ENCODE results near the gene CORIN.

CORIN gene

DNA sequence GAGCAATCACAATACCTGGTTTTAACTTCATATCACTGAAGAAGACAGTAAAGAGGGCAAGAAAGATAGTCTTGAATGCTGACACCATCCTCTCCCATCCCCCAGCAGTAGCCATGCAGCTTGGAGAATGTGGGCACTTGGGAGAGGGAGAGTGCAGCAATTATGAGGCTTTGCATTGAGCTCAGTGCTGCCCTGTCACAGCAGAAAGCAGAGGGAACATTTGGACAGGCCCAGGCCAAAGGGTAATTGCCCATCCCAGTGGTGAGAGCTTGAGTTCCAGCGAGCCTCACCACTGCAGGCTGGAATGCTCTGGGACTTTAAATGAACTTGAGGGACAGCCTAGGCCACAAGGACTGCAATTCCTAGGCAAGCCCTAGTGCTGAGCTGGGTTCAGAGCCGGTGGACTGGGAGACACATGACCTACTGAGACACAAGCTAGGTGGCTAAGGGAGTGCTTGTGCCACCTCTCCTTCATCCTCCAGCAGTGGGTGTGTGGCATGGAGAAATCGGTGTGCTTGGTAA lies 36.3 kb downstream of the CORIN start:
- Histone ChIP-seq H3F3A (ENCODE audit: low read depth) (no peaks in the 10 kb centered on the region), H3K36me3 (ENCODE audit: insufficient read depth, low read length) (no peaks in the 10 kb centered on the region), H3K4me3 (ENCODE audit: low read length, poor library complexity, severe bottlenecking) (no peak overlapping the region), H3K9me2 (replicated peaks; ENCODE audit: low read depth, low read length) (no peaks in the 10 kb centered on the region), H3K4me2 (ENCODE audit: low read depth, low read length, poor library complexity, severe bottlenecking) (no peak overlapping the region), H3K79me2 (ENCODE audit: insufficient read depth, low read length) (no peaks in the 10 kb centered on the region), H4K20me1 (ENCODE audit: insufficient read depth, low read length, poor library complexity, severe bottlenecking) (no peaks in the 10 kb centered on the region), H3K4me1 (ENCODE audit: insufficient read depth, low read length, poor library complexity, severe bottlenecking) (no peaks in the 10 kb centered on the region), H3K27me3 (ENCODE audit: insufficient read depth, low read length, poor library complexity, severe bottlenecking) (no peaks in the 10 kb centered on the region), H3K9me3 (ENCODE audit: insufficient read depth, low read depth, low read length) (no peaks in the 10 kb centered on the region), H2AFZ (ENCODE audit: low read length) (no peak overlapping the region), H3K9ac (ENCODE audit: low read depth, low read length, poor library complexity, severe bottlenecking) (no peak overlapping the region)
- no peak for TF ChIP-seq EZH2phosphoT487 (IDR thresholded peaks at IDR 0.05; ENCODE audit: borderline replicate concordance)

GRCh38 chr4:47798165-47798564 lies 39.7 kb downstream of the CORIN start:
- Histone ChIP-seq H3K9ac (ENCODE audit: low read depth, low read length, poor library complexity, severe bottlenecking) (no peak overlapping the region), H3F3A (ENCODE audit: low read depth) (no peaks in the 10 kb centered on the region), H3K4me1 (ENCODE audit: insufficient read depth, low read length, poor library complexity, severe bottlenecking) (no peaks in the 10 kb centered on the region), H3K9me3 (ENCODE audit: insufficient read depth, low read depth, low read length) (no peaks in the 10 kb centered on the region), H3K79me2 (ENCODE audit: insufficient read depth, low read length) (no peaks in the 10 kb centered on the region), H3K27me3 (ENCODE audit: insufficient read depth, low read length, poor library complexity, severe bottlenecking) (no peaks in the 10 kb centered on the region), H3K4me3 (ENCODE audit: low read length, poor library complexity, severe bottlenecking) (no peak overlapping the region), H3K9me2 (replicated peaks; ENCODE audit: low read depth, low read length) (no peaks in the 10 kb centered on the region), H3K36me3 (ENCODE audit: insufficient read depth, low read length) (no peaks in the 10 kb centered on the region), H4K20me1 (ENCODE audit: insufficient read depth, low read length, poor library complexity, severe bottlenecking) (no peaks in the 10 kb centered on the region), H3K4me2 (ENCODE audit: low read depth, low read length, poor library complexity, severe bottlenecking) (no peak overlapping the region), H2AFZ (ENCODE audit: low read length) (no peak overlapping the region)
- no peak for TF ChIP-seq EZH2phosphoT487 (IDR thresholded peaks at IDR 0.05; ENCODE audit: borderline replicate concordance)
- TF ChIP-seq, protein P1, sequence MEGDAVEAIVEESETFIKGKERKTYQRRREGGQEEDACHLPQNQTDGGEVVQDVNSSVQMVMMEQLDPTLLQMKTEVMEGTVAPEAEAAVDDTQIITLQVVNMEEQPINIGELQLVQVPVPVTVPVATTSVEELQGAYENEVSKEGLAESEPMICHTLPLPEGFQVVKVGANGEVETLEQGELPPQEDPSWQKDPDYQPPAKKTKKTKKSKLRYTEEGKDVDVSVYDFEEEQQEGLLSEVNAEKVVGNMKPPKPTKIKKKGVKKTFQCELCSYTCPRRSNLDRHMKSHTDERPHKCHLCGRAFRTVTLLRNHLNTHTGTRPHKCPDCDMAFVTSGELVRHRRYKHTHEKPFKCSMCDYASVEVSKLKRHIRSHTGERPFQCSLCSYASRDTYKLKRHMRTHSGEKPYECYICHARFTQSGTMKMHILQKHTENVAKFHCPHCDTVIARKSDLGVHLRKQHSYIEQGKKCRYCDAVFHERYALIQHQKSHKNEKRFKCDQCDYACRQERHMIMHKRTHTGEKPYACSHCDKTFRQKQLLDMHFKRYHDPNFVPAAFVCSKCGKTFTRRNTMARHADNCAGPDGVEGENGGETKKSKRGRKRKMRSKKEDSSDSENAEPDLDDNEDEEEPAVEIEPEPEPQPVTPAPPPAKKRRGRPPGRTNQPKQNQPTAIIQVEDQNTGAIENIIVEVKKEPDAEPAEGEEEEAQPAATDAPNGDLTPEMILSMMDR (conservative IDR thresholded peaks at IDR 0.05; ENCODE audit: low read length) = no peak

- Histone ChIP-seq H3K27me3 (ENCODE audit: insufficient read depth, low read length, poor library complexity, severe bottlenecking) (no peaks in the 10 kb centered on the region), H3K36me3 (ENCODE audit: insufficient read depth, low read length) (no peaks in the 10 kb centered on the region), H3K4me1 (ENCODE audit: insufficient read depth, low read length, poor library complexity, severe bottlenecking) (no peaks in the 10 kb centered on the region), H3K79me2 (ENCODE audit: insufficient read depth, low read length) (no peaks in the 10 kb centered on the region), H3K4me2 (ENCODE audit: low read depth, low read length, poor library complexity, severe bottlenecking) (no peak overlapping the region), H3F3A (ENCODE audit: low read depth) (no peaks in the 10 kb centered on the region), H3K4me3 (ENCODE audit: low read length, poor library complexity, severe bottlenecking) (no peak overlapping the region), H4K20me1 (ENCODE audit: insufficient read depth, low read length, poor library complexity, severe bottlenecking) (no peaks in the 10 kb centered on the region), H3K9ac (ENCODE audit: low read depth, low read length, poor library complexity, severe bottlenecking) (no peak overlapping the region), H3K9me3 (ENCODE audit: insufficient read depth, low read depth, low read length) (no peaks in the 10 kb centered on the region), H2AFZ (ENCODE audit: low read length) (no peak overlapping the region), H3K9me2 (replicated peaks; ENCODE audit: low read depth, low read length) (no peaks in the 10 kb centered on the region)
- no peak for TF ChIP-seq EZH2phosphoT487 (IDR thresholded peaks at IDR 0.05; ENCODE audit: borderline replicate concordance)
- TF ChIP-seq, protein P1 (conservative IDR thresholded peaks at IDR 0.05; ENCODE audit: low read length) = no peak
These were observed 45.9 kb downstream of the CORIN start for GRCh38 chr4:47791965-47792364.

- Histone ChIP-seq H3K9ac (ENCODE audit: low read depth, low read length, poor library complexity, severe bottlenecking) (no peak overlapping the region), H3K4me2 (ENCODE audit: low read depth, low read length, poor library complexity, severe bottlenecking) (no peak overlapping the region), H3K9me2 (replicated peaks; ENCODE audit: low read depth, low read length) (no peaks in the 10 kb centered on the region), H3K4me3 (ENCODE audit: low read length, poor library complexity, severe bottlenecking) (no peak overlapping the region), H3K27me3 (ENCODE audit: insufficient read depth, low read length, poor library complexity, severe bottlenecking) (no peaks in the 10 kb centered on the region), H3K4me1 (ENCODE audit: insufficient read depth, low read length, poor library complexity, severe bottlenecking) (no peaks in the 10 kb centered on the region), H3K79me2 (ENCODE audit: insufficient read depth, low read length) (no peaks in the 10 kb centered on the region), H3K36me3 (ENCODE audit: insufficient read depth, low read length) (no peaks in the 10 kb centered on the region), H4K20me1 (ENCODE audit: insufficient read depth, low read length, poor library complexity, severe bottlenecking) (no peaks in the 10 kb centered on the region), H2AFZ (ENCODE audit: low read length) (no peak overlapping the region), H3F3A (ENCODE audit: low read depth) (no peaks in the 10 kb centered on the region), H3K9me3 (ENCODE audit: insufficient read depth, low read depth, low read length) (no peaks in the 10 kb centered on the region)
- TF ChIP-seq, protein P1 (conservative IDR thresholded peaks at IDR 0.05; ENCODE audit: low read length) = no peak
- TF ChIP-seq EZH2phosphoT487 (IDR thresholded peaks at IDR 0.05; ENCODE audit: borderline replicate concordance) = no peak
These were observed 47.8 kb downstream of the CORIN start for GRCh38 chr4:47790105-47790504.

All from Loucy (cell line).